HG03469 (cell line): ENCODE measurements around the gene SLC35E1.

Experiments
- ATAC-seq: cut with Tn5 transposase; IDR thresholded peaks from one replicate; pipeline ENCODE4 v1.9.1; 2021; ENCODE audit warnings: mild to moderate bottlenecking, moderate library complexity, moderate number of reproducible peaks; ENCODE audit not compliant: unreplicated experiment

Gene SLC35E1

DNA sequence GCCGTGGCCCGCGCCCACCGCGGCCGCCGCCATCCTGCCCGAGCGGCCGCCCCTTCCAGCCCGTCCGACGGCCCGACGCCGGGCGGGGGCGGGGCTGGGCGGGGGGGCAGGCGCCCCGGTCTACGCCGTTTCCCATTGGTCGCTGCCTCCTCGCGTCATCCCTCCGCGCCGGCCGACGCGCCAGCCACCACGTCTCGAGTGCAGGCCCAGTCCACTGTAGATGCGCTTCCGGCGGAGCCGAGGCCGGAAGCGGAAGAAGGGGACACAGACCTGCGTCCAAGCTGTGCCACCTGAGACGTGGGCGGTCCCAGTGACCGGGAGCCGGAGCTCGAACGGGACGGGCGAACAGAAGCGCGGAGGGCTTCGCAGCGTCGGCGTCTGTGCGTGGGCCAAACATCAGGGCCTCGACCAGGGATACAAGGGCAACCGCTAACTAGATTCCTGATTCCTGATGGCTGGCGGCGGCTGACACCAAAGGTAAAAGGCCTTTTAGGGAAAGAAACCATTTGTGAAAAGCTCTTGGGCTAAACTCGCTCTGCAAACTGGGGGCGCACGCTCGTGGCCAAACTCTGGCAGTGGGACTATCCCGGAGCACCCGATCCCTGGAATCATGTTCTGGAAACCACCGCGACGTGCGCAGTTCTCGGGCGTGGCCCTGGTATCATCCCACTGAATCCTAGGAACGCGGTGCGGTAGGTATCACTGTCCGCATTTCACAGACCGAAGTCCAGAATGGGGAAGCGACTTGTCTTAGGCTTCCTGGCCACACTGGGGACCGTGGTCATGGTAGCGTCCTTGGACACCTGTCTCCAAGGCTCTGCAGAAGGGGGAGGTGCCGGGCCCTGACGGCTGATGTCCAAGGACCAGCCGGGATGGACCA is at the start of gene SLC35E1:
Gene SLC35E1 (minus strand): TSS at position 84 of the 880 bp plus-strand sequence. CDS start 51 bp downstream, at position 33.
- ATAC-seq = peak; percentile 50

DNA sequence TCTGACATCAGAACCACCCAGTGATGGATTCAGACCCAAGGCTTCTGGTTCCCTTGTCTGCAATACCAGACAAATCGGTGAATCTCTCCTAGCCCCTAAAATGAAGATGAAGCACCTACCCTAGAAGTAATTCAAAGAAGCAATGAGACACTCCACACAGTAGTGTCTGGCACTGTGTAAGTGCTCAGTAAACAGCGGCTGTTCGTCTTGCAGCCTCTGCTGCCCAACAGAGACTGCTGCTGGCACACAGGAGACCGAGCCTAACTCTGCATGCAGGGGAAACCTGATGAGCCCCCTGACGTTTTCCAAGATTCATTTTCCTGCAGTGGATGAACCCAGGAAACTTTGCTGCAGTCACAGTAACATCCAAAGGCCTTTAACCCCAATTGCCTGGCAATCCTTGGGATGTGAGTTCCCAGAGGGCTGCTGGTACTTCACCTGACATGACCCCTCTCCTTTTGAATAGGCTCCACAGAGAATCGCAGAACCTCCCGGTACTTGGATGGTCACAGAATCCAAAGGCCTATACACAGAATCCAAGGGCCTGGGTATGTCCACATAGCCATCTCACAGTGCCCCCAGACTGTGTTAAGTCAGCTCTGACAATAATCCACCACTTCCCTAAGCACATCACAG is 49.1 kb upstream of the SLC35E1 start:
- ATAC-seq = no peak

DNA sequence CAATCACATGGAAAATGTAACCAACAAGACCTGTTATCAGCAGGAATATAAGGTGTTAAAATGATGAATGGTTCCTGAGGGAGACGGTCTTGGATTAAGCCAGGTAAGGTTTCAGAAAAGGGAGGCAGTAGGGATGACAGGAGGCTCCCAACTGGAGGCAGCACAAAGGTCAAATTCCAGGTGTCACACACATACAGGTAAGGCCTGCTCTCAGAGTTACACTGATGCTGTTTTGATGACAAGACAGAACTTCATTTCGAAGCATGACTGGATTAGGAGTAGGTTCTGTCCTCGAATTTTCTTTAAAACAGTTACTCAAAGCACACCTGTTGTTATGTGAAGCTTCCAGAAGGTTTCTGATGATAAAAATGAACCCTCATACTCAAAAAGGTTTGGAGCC is 48.4 kb upstream of the SLC35E1 start:
- ATAC-seq = no peak

DNA sequence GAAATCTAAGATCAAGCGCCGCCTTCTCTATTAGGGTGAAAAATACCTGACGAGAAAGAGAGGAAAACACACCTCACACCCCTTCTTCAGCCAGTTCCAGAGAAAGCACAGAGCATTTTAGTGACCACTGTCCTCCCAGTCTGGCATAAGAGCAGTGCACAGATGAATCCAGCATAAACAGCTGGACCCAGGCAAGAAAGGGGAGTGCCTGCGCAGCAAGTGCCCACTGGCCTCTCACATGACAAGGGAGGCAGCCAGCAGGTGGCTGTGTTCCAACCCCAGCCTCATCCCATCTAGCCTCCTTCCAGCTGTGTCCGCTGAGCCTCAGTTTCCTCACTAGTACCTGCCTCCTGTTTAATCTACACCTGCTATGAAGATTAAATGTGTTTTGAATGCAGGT is 47.8 kb upstream of the SLC35E1 start:
- no peak for ATAC-seq

DNA sequence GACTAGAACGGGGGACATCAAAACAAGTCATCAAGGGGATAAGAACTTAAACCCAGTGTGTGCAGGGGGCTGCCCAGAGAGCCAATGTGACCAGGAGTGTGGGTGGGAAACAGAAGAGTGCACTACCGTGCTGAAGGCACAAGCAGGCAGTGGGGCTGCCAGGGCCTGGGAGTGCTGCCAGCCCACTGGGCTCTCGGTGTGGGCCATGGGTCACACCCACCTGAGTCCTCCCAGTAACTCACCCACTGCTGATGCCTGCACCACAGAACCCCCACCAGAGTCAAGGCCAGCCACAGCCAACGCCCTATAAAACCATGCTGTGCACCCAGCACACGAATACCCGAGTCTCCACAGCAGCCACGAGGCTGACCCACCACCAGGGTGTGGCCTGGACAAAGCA is 47.2 kb upstream of the SLC35E1 start:
- ATAC-seq = no peak

DNA sequence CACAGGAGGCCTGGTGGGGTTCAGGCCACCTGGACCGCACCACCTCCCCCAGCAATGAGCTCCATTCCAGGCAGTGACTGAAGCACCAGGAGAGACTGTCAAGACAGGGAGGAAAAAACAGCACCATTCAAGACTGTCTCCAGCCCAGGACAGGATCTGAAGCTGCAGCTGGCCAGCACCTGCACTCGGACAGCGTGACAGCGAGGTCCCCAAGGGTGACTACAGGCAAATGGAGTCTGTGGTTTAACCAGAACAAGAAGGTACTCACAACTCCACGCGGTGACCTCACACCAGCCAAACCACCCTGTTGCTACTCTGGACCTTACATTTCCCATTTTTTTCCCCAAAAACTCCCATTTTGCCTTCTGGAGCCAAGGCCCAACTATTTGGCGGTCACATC is 46.0 kb upstream of the SLC35E1 start:
- no peak for ATAC-seq

DNA sequence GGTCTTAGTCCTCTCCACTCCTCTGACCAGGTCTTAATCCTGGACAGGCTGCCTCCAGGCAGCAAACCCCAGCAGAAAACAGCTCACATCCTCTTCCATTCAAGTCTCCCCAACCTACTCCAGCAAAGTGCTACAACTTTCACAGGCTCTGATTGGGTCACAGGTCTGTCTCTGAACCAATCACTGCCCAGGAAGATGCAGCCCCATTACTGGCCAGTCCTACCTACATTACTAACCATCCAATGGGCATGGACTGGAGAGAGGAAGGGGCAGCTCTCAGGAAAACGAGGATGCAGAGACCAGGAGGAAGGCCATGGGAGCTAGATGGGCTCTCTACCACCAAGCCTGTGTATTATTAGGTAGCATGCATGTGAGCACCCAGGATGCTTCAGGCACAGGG is 43.6 kb upstream of the SLC35E1 start:
- ATAC-seq = no peak

DNA sequence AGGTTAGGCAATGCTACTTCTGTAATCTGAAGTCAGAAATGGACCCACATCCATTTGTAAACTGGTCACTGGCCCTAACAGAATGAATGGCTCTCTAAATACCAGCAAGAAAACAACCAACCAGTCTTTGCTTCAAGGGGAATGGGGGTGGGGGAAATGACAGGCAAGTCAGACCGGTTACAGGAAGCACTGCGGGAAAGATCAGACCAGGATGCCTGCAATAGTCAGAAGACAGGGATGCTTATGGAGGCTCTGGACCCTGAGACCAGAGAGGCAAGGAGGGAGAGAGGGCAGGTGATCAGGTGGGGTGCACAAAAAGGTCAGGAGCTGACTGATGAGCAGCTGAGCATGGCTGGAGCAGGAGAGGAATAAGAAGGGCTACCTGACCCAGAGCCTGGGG is 42.7 kb upstream of the SLC35E1 start:
- ATAC-seq = no peak

DNA sequence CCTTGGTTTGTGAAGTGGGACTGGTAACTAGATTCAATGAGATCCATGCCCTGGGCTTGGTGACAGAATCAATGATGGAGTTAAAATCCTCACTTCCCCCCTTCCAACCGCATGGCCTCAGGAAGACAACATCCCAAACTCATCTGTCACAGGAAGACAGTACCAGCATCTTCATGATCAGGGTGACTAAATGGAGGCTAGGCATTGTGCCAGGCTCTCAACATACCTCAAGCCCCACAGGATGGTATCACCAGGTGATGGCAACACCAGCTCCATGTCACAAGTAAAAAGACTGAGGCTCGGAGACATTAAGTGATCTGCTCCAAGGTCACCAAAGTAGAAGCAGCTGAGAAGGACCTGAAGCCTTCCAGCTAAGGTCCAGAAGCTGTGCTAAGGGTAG is 41.6 kb upstream of the SLC35E1 start:
- no peak for ATAC-seq

DNA sequence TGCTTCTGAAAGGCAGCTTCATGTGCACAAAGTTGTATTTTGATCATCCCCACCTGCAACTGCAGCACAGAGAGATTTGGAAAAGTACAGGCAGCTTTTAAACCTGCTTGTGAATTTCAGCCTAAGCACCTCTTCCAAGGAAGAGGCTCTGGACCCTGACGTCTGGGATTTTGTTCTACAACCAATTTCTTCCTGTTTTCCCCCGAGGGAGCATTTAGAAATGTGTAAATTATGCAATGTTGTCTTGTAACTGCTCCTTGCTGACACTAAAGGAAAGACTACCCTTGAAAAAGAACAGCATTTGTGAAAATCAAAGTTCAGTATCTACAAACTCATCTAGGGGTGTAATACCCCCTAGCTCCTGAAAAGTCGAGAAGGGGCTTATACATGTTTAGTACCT is 40.4 kb upstream of the SLC35E1 start:
- ATAC-seq = no peak

DNA sequence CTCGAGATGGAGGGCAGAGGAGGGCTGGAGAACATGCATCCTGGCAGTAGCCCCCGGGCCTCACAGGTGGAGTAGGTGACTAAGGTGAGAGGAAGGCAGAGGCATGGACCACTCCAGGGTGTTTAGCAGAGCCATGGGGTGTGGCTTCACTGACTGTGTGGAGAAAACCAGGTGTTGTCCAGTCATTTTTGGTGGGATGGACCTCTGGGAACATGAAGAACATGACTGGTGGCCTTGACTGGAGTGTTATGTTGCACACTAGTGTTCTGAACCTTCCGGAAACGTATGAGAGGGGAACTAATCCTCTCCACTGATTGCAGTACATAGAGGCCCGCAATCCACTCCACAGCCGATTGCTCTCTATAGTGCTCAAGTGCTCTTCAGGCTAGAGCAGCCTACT is 38.9 kb upstream of the SLC35E1 start:
- ATAC-seq = no peak

DNA sequence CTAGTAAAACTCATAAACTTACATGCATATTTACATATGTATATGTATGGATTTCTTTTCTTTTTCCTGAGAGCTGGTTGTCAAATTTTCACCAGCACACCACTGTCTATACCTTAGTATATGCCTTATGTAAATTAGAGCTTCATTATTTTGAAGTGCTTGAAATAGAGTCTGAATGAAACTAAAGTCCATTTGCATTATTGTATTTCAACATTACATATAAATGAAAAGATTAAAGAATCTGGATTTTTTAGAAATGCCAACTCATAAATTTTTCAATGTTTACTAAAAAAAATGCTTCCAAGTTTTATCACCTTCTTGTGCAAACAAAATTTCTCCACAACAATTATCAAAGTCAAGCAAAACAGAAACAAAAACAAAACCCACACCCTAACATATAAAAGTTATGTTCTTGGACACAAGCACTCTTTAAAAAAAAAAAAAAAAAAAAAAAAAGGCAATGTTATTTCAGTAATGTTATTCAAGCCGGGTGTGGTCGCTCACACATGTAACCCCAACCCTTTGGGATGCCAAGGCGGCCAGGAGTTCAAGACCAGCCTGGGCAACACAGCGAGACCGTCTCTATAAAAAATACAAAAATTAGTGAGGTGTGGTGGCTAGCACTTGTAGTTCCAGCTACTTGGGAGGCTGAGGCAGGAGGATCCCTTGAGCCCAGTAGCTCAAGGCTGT is 37.4 kb upstream of the SLC35E1 start:
- no peak for ATAC-seq

DNA sequence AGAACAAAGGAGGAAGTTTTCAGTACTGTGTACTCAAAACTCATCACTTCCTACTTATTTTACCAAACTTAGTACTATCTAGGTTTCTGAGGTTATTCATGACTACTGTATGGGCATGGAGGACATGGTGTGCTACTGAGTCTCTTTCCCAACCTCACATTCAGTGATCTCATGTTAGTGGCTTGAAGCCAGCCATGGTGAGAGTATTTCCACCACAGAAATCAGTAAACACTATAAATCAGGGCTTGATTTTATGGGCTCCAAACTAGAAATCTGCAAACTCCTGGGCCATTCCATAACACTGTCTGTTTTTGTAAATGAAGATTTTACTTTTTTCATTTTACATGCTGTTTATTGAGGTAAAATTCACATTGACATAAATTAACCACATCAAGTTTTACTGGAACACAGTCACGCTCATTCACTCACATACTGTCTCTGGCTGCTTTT is 36.1 kb upstream of the SLC35E1 start:
- no peak for ATAC-seq

DNA sequence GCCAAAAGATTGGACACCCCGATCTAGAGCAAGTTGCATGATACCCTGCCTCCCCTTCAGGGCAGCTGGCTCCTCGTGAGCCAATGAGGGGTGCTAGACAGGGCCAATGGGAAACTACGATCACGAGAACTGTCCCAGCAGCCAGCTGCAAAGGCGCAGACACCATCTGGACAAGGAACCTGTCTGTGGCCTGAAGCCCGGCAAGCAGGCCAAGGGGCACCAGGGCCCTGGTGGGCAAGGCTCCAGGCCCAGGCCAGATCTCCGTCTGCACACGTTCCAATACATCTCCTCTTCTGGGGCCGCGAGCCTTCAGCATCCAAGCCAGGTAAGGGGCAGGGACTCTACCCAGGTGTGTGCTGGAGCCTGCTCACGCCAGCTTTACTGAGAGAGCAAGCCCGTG is 35.6 kb upstream of the SLC35E1 start:
- no peak for ATAC-seq

DNA sequence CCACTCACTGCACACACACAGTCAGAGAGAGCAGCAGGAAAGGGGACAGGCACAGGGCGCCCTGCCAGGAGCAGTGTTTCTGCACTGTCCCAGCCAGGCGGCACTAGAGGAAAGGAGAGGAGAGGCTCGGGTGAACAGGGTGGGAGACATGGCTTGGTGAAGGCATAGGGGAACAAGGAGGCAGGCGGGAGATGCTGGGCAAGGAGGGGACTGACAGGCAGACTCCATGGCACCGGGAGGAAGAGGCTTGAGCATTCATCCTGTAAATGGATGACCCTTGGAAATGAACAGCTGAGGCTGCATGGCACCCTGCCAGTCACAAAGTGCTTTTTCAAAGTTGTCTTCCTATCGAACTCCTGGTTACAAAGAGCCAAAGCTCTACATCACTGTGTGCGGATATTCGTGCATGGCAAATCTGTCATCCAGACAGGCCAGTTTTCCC is 33.4 kb upstream of the SLC35E1 start:
- ATAC-seq = no peak

DNA sequence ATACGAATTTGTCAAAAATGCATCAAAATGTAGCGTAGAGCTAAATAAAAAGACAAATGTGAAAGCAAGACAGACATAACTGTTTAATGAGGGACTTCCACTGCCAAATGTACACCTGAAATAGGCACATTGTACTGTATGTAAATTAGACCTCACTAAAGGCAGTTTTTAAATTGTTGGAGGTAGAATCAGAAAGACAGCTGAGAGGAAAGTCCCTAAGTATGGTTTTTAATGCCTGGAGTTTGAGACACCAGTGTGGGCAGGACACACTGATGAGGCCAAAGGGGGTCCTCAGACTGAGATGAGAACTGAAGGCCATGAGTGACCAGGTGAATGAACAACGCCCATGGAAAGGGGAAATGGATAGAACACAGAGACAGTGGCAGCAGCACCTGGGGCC is 32.9 kb upstream of the SLC35E1 start:
- no peak for ATAC-seq

DNA sequence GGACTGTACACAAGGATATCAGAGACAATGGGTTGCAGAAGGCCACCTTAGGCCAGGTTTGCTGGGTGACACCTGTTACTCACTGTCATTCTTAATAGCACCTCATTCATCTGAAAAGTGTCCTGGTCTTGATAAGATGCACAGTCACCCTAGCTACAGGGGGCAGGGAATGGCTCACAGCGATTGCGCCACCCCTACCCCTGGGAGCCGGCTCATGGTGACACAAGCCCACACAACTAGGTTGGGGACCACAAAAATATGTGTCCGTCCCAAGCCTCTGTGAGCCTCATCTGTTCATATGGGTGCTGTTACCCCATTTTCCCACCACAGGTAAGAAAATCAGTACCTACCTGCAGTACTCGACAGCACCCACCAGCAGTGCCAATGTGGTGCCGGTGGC is 32.4 kb upstream of the SLC35E1 start:
- ATAC-seq = no peak

DNA sequence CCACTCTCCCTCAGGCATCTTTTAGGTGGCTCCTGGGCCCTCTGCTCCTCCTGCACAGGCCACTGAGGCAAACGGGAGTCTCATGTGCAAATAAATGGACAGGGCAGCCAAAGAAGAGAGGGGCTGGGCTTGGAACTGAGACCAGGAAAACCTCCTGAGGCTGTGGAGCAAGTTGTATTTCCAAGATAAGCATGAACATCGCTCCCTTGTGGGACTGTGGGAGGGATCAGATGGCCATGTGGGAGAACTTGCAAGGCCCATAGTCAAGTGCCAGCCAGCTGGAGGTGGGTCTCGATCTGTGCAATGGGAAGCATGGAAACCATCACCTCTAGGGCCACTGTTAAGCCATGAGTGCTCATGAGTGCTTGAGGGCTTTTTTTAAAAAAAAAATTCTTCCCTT is 30.9 kb upstream of the SLC35E1 start:
- ATAC-seq = no peak

DNA sequence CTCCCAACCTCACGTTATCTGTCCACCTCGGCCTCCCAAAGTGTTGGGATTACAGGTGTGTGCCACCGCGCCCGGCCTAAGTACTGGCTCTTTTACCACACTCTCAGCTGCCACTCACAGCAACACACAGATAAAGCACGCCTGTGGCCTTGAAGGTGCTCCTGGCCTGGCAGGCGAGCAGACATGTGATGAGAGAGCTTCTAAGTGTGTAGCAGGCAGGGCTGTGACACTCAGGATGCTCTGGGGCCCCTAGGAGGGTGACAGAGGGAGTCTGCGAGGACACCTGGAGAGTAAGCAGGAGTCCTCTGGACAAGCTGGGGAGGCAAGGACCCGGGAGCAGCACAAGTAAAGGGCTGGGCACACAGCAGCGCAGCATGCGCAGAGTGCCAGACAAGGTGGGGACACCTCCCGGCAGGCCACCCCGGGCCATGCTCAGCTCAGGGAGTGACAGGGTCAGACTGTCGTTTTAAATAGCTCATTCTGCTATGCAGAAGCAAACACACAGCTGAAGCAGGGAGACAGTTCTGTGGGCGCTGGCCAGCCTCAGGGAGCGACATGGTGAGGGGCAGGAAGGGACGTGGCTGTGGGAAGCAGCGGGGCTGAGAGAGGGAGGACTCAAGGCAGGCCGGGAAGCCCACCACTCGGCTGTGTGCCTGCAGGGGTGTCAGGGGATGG is 29.3 kb upstream of the SLC35E1 start:
- ATAC-seq = no peak

DNA sequence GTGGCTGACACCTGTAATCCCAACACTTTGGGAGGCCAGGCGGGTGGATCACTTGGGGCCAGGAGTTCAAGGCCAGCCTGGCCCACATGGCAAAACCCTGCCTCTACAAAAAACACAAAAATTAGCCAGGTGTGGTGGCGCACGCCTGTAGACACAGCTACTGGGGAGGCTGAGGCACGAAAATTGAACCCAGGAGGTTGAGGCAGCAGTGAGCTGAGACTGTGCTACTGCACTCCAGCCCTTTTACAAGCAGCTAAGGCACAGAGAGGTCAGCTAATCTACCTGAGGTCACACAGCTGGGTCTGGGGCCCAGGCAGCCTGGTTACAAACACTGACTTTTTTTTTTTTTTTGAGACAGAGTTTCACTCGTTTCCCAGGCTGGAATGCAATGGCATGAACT is 28.6 kb upstream of the SLC35E1 start:
- no peak for ATAC-seq

DNA sequence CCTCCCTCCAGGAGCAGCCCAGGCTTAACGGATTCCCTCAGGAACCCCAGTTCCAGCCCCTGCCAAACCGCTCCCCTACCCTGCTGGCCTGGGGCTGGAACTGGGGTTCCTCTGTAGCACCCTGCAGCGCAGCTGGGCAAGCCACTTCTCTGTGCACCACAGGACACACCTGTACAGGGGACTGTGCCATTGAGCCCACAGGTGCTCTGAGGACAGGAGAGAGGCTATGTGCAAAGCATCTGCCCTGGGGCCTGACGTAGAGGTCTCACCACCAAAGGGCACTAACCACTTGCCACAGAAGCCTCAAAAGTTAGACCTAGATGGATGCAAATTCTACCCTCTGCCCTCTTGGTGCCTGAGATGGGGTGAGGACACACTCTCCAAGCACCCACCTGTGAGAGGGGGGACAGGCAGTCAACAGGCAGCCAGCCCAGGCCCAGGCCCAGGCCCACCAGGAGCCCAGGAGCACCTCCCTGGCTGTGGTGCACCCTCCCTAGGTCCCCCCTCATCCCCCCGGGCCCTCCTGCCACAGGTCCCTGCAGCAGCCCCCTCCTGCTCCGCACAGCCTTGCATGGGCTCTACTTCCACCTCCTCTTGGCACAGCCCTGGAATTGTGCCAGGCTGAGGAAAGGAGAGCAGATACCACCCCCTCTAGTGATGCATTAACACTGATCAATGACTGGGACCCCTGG is 27.6 kb upstream of the SLC35E1 start:
- ATAC-seq = no peak
